ENCODE data around the gene WNT9A. TPM values are rescaled to one million over a fixed set of nuclear protein-coding genes. Genes with fewer than 3 reads are reported as not detected.

WNT9A gene
- total RNA-seq, 1 donor from 2014 or later: 10.2 TPM

DNA sequence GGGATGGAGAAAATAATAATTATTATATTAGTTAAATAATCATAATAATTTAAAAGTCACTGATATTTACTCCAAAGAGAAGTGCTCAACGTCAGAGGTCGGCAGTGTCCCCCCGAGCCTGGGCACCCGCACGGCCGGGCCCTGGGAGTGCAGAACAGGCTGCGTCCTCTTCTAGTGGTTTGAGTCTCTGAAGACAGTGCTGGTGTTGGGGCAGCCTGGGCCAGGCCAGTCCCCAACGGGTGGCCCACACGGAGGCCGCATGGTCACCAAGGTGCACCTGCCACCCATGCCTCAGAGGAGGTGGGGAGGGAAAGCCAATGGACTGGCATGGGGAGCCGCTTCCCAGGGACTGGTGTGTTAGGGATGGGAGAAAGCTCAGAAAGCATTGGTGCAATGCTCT, 27.3 kb downstream of the WNT9A start:
- Histone ChIP-seq H3K4me3 (no peak overlapping the region), H3K27me3 (no peaks in the 10 kb centered on the region), H3K9me3 (no peaks in the 10 kb centered on the region), H3K27ac (no peak overlapping the region), H3K36me3 (no peaks in the 10 kb centered on the region), H3K4me1 (no peaks in the 10 kb centered on the region)
- intact Hi-C loops (cut with DNase I): no loop called here
- TF ChIP-seq, protein P1, sequence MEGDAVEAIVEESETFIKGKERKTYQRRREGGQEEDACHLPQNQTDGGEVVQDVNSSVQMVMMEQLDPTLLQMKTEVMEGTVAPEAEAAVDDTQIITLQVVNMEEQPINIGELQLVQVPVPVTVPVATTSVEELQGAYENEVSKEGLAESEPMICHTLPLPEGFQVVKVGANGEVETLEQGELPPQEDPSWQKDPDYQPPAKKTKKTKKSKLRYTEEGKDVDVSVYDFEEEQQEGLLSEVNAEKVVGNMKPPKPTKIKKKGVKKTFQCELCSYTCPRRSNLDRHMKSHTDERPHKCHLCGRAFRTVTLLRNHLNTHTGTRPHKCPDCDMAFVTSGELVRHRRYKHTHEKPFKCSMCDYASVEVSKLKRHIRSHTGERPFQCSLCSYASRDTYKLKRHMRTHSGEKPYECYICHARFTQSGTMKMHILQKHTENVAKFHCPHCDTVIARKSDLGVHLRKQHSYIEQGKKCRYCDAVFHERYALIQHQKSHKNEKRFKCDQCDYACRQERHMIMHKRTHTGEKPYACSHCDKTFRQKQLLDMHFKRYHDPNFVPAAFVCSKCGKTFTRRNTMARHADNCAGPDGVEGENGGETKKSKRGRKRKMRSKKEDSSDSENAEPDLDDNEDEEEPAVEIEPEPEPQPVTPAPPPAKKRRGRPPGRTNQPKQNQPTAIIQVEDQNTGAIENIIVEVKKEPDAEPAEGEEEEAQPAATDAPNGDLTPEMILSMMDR (IDR thresholded peaks at IDR 0.05): no peak
- no peak for DNase-seq
- no peak for ATAC-seq

DNA sequence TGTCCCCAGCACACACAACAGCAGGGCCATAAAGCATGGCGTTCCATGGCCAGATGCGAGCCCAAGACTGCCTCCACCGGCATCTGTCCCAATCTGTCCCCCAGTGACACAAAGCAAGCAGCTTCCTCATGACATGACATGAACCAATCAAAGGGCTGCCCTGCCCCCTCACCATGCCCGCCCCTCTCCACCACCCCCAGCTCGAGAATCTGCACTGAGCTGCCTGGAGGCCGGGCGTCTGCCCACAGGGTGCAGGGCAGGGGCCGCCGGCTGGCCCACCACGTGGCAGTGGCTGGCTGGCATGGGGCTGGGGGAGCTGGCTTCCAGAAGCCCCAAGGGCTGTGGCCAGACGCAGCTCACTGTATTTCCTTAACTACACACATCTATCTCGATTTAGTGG, 27.8 kb downstream of the WNT9A start:
- Histone ChIP-seq H3K27ac (no peak overlapping the region), H3K27me3 (no peaks in the 10 kb centered on the region), H3K4me3 (no peak overlapping the region), H3K4me1 (no peaks in the 10 kb centered on the region), H3K9me3 (no peaks in the 10 kb centered on the region), H3K36me3 (no peaks in the 10 kb centered on the region)
- intact Hi-C loops (cut with DNase I): no loop called here
- no peak for ATAC-seq
- TF ChIP-seq, protein P1 (IDR thresholded peaks at IDR 0.05): no peak
- DNase-seq: no peak

DNA sequence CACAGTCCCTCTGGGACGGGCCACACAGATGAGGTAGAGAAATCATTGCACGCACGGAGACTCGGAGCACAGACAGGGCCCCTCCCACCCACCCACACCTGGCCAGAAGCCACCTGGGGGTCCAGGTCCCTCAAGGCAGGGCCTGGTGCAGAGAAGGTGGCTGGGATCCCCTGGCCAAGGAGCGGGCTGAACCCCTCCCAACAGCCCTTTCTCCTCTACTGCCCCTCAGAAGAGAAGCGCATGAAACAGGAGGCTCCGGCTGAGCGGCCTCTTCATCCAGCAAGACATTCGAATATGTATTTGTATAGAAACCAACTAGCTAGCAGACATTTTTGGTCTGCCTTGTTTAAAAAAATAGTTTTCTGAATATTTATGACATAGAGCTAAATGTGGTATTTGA, 29.0 kb downstream of the WNT9A start:
- DNase-seq (no peak), ATAC-seq (no peak)
- Histone ChIP-seq H3K27ac (no peak overlapping the region), H3K4me1 (no peaks in the 10 kb centered on the region), H3K36me3 (no peaks in the 10 kb centered on the region), H3K4me3 (no peak overlapping the region), H3K9me3 (no peaks in the 10 kb centered on the region), H3K27me3 (no peaks in the 10 kb centered on the region)
- intact Hi-C loops (cut with DNase I): no loop called here
- TF ChIP-seq, protein P1 (IDR thresholded peaks at IDR 0.05): no peak

DNA sequence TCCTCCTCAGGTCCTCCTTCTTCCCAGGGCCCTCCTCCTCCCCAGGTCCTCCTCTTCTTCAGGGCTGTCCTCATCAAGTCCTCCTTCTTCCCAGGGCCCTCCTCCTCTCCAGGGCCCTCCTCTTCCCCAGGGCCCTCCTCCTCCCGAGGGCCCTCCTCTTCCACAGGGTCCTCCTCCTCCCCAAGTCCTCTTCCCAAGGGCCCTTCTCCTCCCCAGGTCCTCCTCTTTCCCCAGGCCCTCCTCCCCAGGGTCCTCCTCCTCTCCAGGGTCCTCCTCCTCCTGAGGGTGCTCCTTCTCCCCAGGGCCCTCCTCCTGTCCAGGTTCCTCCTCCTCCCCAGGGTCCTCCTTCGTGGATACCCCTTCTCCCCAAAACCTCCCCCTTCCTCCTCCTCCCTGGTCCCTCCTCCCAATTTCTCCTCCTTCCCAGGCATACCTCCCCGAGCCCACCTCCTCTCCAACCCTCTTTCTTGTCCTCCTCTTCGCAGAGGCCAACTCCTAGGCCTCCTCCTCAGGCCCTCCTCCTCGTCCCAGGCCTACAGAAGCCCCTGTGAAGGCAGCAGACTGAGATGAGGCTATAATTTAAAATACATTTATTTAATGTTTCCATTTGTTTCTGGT, 29.5 kb downstream of the WNT9A start:
- DNase-seq (no peak), ATAC-seq (no peak)
- Histone ChIP-seq H3K9me3 (no peaks in the 10 kb centered on the region), H3K4me1 (no peaks in the 10 kb centered on the region), H3K27me3 (peaks cover under 1% of the 10 kb centered on the region), H3K4me3 (no peak overlapping the region), H3K36me3 (no peaks in the 10 kb centered on the region), H3K27ac (no peak overlapping the region)
- intact Hi-C loops (cut with DNase I): no loop called here
- TF ChIP-seq, protein P1 (IDR thresholded peaks at IDR 0.05): no peak

DNA sequence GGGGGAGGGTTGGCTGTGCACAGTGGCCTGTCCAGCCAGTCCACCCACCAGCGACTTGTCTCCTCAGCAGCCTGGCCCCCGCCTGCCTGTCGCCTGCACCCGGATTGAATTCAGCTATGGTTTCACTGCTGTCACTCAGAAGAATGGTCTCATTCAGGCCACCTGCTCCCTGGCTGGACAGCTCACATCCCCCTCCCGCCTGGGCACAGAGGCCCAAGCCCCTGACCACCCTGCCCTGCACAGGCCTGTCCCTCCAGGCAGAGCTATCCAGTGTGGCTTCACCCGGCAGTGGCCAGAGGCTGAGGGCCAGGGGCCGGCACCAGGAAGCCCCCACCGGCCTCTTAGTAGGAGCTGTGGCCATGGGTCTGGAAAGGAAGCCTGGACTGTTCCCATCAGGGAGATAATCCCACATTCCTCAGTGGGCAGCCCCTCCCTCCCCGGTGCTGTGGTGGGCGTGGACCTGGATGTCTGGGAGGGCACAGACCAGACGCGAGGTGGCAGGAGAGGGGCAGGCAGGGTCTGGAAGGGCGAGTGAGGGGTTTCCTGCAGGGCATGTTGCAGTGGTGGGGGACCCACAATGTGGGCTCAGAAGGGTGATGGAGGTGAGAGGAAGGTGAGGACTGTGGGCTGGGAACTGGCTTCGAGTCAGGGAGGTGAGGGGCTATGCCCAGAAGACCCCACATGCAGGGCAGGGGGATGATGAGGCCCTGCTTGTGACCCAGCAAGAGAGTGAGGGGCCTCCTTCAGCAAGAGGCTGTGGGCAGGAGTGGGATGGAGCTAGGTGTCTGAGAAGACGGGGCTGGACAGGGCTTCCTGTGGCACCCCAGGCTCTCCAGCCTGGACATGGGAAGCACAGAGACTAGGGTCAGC, 30.4 kb downstream of the WNT9A start:
- intact Hi-C loops (cut with DNase I): no loop called here
- Histone ChIP-seq H3K36me3 (no peaks in the 10 kb centered on the region), H3K4me3 (no peak overlapping the region), H3K9me3 (no peaks in the 10 kb centered on the region), H3K4me1 (no peaks in the 10 kb centered on the region), H3K27me3 (peaks cover 6% of the 10 kb centered on the region), H3K27ac (no peak overlapping the region)
- TF ChIP-seq, protein P1 (IDR thresholded peaks at IDR 0.05): no peak
- ATAC-seq: no peak
- no peak for DNase-seq
